Measurements from ENCODE around the gene PTF1A. TPM values are rescaled to one million over a fixed set of nuclear protein-coding genes. Genes with fewer than 3 reads are reported as not detected.

Gene PTF1A
- total RNA-seq, 4 donors from 2014 or later: not detected

- TF ChIP-seq, protein P1, sequence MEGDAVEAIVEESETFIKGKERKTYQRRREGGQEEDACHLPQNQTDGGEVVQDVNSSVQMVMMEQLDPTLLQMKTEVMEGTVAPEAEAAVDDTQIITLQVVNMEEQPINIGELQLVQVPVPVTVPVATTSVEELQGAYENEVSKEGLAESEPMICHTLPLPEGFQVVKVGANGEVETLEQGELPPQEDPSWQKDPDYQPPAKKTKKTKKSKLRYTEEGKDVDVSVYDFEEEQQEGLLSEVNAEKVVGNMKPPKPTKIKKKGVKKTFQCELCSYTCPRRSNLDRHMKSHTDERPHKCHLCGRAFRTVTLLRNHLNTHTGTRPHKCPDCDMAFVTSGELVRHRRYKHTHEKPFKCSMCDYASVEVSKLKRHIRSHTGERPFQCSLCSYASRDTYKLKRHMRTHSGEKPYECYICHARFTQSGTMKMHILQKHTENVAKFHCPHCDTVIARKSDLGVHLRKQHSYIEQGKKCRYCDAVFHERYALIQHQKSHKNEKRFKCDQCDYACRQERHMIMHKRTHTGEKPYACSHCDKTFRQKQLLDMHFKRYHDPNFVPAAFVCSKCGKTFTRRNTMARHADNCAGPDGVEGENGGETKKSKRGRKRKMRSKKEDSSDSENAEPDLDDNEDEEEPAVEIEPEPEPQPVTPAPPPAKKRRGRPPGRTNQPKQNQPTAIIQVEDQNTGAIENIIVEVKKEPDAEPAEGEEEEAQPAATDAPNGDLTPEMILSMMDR (IDR thresholded peaks at IDR 0.05; ENCODE audit: low read depth): no peak
Measured at GRCh38 chr10:23155169-23155568, 36.9 kb upstream of the PTF1A start.

DNA sequence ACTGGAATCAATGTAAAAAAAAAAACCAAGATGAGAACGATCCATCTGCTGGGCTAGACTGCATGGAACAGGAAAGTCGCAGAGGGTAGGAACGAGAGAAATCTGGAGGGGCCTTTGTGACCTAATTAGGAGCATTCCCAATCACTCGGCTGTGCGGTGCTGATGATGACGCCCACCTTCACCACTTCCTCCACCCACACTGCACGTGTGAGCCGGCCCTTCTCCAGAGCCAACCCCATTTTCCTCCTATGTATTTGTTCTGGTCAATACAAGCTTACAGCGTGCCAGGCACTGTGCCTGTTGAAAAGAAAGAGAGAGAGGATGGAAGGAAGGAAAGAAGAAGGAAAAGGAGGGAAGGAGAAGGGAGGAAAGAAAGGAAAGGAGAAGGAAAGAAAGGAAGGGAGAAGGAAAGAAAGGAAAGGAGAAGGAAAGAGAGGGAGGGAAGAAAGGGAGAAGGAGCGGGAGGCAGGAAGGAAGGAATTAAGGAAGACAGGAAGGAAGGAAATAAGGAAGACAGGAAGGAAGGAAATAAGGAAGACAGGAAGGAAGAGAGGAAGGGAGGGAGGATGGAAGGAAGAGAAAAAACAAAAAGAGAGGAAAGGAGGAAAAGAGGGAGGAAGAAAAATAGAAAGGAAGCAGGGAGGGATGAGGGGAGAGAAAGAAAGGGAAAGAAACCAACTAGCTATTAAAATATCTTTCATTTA lies 35.5 kb upstream of the PTF1A start:
- TF ChIP-seq, protein P1 (IDR thresholded peaks at IDR 0.05; ENCODE audit: low read depth): no peak

GRCh38 chr10:23157239-23157681 lies 34.9 kb upstream of the PTF1A start:
- TF ChIP-seq, protein P1 (IDR thresholded peaks at IDR 0.05; ENCODE audit: low read depth): no peak

- TF ChIP-seq, protein P1 (IDR thresholded peaks at IDR 0.05; ENCODE audit: low read depth): no peak
Measured at GRCh38 chr10:23157691-23158369, 34.3 kb upstream of the PTF1A start.

GRCh38 chr10:23158370-23158769 lies 33.7 kb upstream of the PTF1A start:
- TF ChIP-seq, protein P1 (IDR thresholded peaks at IDR 0.05; ENCODE audit: low read depth): no peak

DNA sequence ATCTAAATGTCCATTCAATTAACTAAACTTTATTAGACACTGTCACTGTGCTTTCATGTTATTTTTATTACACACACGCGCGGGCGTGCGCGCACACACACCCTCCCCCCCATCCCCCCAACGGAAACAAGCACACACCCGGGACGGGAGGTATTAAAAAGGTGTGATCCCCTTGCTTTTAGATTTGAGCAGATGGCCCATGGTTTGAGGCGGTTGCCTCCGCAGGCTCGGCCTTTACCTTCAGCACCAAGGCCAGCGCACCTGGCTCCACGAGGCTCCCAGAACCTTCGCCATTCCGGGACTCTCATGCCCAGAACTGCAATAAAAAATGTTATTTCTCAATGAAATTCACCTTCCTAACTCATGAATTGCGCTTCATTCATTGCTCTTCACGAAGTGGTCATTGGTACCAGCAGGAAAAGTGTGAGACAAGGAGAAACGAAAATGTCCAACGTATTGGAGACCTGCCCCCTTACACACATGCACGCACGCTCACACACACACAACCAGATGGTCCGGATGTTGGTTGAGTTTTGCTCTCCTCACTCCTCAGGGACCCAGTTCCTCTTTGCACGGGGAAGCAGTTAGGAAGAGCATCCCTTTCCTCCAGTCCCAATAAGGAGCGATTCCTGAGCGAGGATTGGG lies 20.8 kb upstream of the PTF1A start:
- TF ChIP-seq, protein P1 (IDR thresholded peaks at IDR 0.05; ENCODE audit: low read depth): no peak

Measured in subcutaneous adipose tissue (tissue), 4 donors.